CD4-positive, alpha-beta T cell treated with Interferon gamma for 1 hour (primary cell): ENCODE results near the gene THEM4.
A peak's percentile ranks its signal among the peaks of the same experiment; 100 is the strongest.
"Not testable (repeated sequence)": the region's sequence is repeated elsewhere in the genome, so short reads cannot be mapped to it uniquely, and the experiment has no call there.

Experiments used
- DNase-seq: peaks from one replicate; pipeline ENCODE4 v3.0.0-alpha.2; 2020

THEM4 gene

DNA sequence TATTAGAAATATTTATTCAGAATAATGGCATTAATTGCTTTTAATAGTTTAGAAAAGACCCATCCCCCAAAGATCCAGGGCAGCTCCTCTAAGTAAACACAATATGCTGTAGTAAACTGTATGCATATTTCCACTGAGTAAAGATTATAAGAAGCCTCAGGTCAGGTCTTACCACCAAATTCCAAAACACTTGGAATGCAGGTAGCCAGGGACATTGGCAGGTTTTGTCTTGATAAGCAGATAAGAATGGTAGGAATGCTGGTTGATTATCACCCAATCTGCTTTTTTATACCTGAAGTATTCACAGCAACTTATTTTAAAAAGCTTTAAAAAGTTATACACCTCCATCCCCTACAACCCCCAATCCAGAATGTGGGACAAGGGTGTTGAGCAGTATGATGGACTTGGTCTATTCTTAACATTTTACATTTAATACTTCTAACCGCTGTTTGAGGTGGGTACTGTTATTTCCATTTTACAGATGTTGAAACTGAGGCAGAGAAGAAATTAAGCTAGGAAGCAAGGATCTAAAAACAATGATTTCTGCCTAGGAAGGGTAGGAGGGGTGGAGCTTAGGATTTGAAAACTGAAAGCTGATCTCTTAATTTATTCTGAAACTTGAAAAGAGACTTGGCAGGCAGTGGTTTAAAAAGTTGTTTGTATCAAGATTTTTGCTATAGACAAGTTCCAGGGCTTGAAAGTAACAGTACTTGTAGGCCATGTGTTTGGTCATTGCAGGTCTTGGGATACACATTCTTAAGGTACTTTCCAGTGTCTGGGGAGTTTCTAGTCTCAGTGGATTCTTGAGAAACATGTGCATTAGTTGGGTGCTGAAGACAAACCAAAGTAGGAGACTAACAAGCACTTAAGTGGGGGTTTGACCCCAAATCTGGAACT, 15.6 kb upstream of the THEM4 start:
- DNase-seq = no peak

- no peak for DNase-seq
Measured at GRCh38 chr1:151923422-151923821, 14.1 kb upstream of the THEM4 start.

DNA sequence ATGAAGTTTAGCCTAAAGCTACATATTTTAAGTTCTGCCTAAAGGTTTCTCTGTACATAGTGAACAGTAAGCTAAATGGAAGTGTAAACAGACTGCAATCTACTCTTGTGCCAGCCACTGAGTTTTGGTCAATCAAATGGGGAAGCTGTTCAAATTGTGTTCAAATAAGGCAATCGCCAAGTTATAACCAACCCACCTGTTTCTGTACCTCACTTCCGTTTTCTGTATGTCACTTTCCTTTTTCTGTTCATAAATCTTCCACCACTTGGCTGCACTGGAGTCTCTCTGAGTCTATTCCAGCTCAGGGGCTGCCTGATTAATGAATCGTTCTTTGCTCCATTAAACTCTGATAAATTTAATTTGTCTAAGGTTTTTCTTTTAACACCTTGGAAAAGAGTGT, 10.8 kb upstream of the THEM4 start:
- DNase-seq = no peak

DNA sequence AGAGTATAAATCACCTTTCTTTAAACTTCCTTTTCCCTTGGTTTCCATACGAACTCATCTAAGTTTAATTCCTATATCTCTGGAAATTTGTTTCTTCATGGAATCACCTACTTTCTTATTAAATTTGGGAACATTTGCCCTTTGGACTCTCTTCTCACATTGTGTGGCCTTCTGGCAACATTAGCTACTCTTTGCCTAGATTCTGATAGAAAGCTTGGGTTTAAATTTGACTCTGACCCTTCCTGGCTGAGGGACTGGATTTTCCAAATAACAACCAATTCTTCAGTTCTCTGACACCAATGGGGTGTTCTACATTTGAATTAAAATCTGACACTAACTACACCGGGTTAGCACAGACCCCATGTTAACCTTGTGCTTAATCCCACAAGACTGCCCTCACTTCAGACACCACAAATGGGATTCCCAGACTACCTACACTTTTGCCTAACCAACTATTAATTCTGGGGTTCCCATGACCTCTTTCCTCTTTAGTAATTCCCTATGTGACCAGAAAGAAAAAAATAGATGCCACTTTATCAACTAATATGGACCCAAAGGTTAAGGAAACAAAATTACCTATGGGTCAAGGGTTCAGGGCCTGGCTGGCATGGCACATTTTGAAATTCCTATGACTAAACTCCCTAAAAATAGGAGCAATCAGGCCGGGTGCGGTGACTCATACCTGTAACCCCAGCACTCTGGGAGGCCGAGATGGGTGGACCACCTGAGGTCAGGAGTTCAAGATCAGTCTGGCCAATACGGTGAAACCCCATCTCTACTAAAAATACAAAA, 9.7 kb upstream of the THEM4 start:
- DNase-seq = no peak

DNA sequence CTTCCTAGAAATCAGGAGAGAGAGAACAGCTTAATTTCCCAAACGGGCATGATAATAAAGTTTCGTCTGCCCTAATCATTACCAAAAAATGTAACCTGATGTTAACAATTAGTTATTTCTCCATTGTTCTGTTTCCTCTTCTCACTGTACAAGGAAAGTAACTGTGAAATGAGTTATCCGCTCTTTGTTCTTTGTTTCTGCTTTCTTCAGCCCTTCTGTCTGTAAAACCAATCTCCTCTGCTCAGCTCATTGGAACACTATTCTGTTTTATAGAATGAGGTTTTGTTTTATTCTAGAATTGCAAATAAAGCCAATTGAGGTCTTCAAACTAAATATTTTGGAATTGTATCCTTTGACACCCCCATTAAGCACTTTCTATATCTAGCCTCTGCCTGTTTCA, 8.8 kb upstream of the THEM4 start:
- no peak for DNase-seq

DNA sequence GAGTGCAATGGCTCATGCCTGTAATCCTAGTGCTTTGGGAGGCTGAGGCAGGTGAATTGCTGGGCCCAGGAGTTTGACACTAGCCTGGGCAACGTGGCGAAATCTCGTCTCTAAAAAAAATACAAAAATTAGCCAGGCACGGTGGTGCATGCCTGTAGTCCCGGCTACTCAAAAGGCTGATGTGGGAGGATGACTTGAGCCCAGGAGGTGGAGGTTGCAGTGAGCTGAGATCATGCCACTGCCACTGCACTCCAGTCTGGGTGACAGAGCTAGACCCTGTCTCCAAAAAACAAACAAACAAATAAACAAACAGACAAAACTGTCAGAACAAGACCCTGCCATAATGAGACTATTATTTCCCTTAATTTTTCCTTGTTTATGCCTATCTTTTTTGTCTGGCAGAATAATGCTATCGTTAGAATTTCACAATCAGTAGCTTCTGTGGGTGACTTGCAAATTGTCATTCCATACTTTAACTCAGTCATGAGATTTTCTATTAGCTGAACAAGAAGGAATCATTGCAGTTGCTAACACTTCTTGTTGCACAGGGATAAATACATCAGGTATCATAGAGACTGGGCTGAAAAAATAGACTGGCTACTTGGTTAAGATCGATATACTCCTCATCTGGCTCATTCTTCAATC, 7.5 kb upstream of the THEM4 start:
- no peak for DNase-seq

- DNase-seq = no peak
Measured at GRCh38 chr1:151915061-151915686, 5.9 kb upstream of the THEM4 start.

GRCh38 chr1:151914076-151914475, 4.8 kb upstream of the THEM4 start:
- no peak for DNase-seq

- no peak for DNase-seq
Measured at GRCh38 chr1:151912973-151913372, 3.7 kb upstream of the THEM4 start.

- DNase-seq = no peak
Measured at GRCh38 chr1:151908228-151908691, 1.1 kb downstream of the THEM4 start.

GRCh38 chr1:151907363-151908139, 1.8 kb downstream of the THEM4 start:
- no peak for DNase-seq

DNA sequence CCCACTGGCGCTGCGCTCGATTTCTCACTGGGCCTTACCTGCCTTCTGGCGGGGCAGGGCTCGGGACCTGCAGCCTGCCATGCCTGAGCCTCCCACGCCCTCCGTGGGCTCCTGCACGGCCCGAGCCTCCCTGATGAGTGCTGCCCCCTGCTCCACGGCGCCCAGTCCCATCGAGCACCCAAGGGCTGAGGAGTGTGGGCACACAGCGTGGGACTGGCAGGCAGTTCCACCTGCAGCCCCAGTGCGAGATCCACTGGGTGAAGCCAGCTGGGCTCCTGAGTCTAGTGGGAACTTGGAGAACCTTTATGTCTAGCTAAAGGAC, 3.0 kb downstream of the THEM4 start:
- not testable (repeated sequence) for DNase-seq

DNA sequence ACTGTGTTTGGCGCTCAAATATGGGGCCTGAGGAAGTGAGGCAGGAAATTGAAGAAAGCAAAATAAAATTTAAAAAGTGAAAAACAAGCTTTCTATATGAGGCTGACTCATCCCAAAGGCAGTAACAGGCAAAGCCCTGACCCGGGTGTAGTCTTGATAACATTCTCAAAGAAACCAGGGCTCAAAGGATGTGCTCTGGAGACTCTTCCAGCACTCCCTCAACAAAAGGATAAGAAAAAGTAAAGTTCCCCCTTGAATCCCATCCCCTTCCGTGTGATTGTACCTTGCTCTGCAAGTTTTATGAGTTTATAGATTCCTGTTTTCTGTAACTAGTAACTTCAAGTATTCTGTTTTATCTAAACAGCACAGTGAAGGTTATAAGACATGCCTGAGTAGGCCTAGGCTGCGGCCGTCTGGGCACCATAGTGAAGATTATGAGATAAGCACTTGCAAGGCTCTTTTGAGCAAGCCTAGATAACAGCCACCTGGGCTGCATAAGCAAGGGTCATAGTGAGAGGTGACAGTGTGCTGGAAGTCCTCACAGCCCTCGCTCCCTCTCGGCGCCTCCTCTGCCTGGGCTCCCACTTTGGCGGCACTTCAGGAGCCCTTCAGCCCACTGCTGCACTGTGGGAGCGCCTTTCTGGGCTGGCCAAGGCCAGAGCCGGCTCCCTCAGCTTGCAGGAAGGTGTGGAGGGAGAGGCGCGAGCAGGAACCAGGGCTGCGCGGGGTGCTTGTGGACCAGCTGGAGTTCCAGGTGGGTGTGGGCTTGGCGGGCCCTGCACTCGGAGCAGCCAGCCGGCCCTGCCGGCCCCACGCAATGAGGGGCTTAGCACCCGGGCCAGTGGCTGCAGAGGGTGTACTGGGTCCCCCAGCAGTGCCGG, 3.6 kb downstream of the THEM4 start:
- not testable (repeated sequence) for DNase-seq

DNA sequence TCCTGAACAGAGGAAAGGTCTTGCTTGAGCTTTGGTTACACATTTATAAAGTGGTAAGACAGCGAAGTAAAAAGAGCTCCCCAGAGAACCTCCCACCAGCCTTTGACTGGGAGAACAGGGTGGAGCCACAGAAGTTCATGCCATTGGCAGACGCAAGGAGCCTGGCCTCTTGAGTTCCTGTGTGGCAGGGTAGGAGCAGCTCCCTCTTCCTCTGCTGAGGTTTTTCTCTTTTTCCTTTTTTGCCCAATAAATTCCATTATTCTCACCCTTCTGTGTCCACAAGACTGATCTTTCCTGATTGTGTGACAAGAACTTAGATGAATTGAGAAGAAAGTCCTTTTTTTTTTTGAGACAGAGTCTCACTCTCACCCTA, 4.3 kb downstream of the THEM4 start:
- peak; percentile 54 for DNase-seq

DNA sequence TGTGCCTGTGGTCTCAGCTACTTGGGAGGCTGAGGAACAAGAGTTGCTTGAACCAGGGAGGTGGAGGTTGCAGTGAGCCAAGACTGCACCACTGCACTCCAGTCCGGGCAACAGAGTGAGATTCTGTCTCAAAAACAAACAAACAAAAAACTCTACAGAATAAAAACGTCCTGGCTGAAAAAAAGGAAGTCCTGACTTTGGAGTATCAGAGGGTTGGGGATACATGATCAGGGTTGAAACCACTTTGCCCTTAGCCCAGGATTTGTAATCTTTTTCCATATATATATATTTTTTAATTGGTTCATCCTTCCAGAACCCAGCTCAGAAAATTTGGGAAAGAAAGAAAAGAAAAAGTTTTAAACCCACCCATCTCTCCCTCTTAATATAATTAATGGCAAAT, 6.5 kb downstream of the THEM4 start:
- DNase-seq = no peak

- DNase-seq = not testable (repeated sequence)
Measured at GRCh38 chr1:151900804-151901203, 8.5 kb downstream of the THEM4 start.

DNA sequence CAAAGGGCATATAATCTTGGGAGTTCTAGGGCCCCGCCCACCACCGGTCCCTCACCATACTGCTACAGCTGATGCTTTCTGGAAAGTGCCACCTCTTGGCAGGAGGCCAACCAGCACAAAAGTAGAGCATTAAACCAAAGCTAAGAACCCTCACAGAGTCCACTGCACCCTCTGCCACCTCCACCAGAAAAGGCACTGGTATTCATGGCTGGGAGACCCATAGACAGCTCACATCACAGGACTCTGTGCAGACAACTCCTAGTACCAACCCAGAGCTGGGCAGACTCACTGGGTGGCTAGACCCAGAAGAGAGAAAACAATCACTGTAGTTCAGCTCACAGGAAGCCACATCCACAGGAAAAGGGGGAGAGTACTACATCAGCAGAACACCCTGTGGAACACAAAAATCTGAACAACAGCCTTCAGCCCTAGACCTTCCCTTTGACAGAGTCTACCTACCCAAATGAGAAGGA, 10.8 kb downstream of the THEM4 start:
- DNase-seq = peak; percentile 63

- no peak for DNase-seq
Measured at GRCh38 chr1:151897991-151898431, 11.3 kb downstream of the THEM4 start.

DNA sequence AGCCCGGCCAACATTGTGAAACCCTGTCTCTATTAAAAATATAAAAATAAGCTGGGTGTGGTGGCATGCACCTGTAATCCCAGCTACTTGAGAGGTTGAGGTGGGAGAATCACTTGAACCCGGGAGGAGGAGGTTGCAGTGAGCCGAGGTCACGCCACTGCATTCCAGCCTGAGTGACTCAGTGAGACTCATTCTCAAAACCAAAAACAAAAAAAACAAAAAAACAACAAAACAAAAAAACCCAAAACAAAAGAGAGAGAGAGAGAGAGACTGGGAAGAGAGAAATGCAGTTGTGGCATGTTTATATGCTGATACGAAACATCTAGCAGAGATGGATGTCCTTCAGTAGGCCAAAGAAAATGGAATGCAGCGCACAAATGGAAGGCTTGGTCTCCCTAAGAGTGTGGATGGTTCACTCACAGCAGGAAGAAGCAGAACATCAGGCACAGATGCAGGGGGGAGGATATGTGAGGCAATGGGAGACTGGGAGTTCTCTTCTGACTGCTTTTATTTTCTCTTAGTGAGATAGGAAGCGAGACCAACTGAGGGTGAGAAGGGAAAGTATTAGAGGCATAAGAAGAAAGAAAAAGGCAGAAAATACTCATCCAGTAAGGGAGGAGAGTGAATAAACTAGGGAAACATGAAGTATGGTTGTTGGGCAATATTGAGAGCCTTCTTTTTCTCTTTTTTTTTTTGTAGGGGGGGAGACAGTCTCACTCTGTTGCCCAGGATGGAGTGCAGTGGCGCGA, 16.0 kb downstream of the THEM4 start:
- DNase-seq = no peak

- DNase-seq = no peak
Measured at GRCh38 chr1:151892190-151892589, 17.1 kb downstream of the THEM4 start.
